Mucosa of descending colon (tissue), 3 donors: ENCODE results near the gene ERGIC1. TPM values are rescaled to one million over a fixed set of nuclear protein-coding genes. Genes with fewer than 3 reads are reported as not detected.

ENCODE experiments used
- ATAC-seq: fragments of 200-7000 bp; cut with Tn5 transposase; one replicate; pipeline ENCODE4 v1.9.1; 2020; ENCODE audit warnings: mild to moderate bottlenecking, moderate library complexity
- DNase-seq, 3 donors: peaks; one replicate each; pipeline ENCODE4 v3.0.0-alpha.2; 2020
- H3K36me3 ChIP-seq: fragments of 200-600 bp; one replicate; pipeline ENCODE4 v1.8.0; 2021; ENCODE audit warnings: low read depth, mild to moderate bottlenecking
- H3K4me1 ChIP-seq: fragments of 200-600 bp; one replicate; pipeline ENCODE4 v1.8.0; 2021; ENCODE audit warnings: low read depth, mild to moderate bottlenecking
- H3K4me3 ChIP-seq: fragments of 200-600 bp; one replicate; pipeline ENCODE4 v1.8.0; 2021; ENCODE audit warnings: mild to moderate bottlenecking
- H3K9me3 ChIP-seq: fragments of 200-600 bp; one replicate; pipeline ENCODE4 v1.8.0; 2021; ENCODE audit warnings: mild to moderate bottlenecking
- CTCF ChIP-seq: fragments of 200-600 bp; IDR thresholded peaks from one replicate; pipeline ENCODE4 v1.8.0; 2022; ENCODE audit warnings: antibody characterized with exemption, mild to moderate bottlenecking
- intact Hi-C, 2 donors: fragments of 100-400 bp; cut with DNase I in 1 of 2; cut with micrococcal nuclease in 1 of 2; formaldehyde crosslinking; loops; one replicate each; pipeline versions ENCODE4 v1.11.0 to v1.11.1; 2022; cut with DNase I, micrococcal nuclease
- total RNA-seq, 3 donors: library from RNA; stranded (reverse); fragmentation: NEBNext Ultra II Directional in 2 of 3; extraction: Animal tissue kit (Norgen Biotek cat#: 25700) in 2 of 3; gene quantifications; one replicate each; pipeline versions ENCODE4 v1.2.1 to v1.2.4, GENCODE V29; 2021 to 2023
- donor health status: DM: no; HTN: no; CAD: no; lungs with moderate emphysema.
- donor health status: DM: no; HTN: no; CAD: no.
- donor health status: DM: no; HTN: yes; CAD: no.

ERGIC1 gene
- total RNA-seq, 3 donors from 2014 or later, result 153 to 222 (median 199) TPM

GRCh38 chr5:172834415-172835289 is 601 bp downstream of the ERGIC1 start:
- TF ChIP-seq CTCF, result no peak
- intact Hi-C loops, result no loop called here
- peaks cover 28% of the 10 kb centered on the region for H3K4me1 ChIP-seq
- no peaks in the 10 kb centered on the region for H3K36me3 ChIP-seq
- peak; percentile 12 for ATAC-seq
- peak overlapping the region; percentile 80 for H3K4me3 ChIP-seq
- H3K9me3 ChIP-seq, result no peaks in the 10 kb centered on the region
- DNase-seq, result peak; percentile 44 to 65 (median 62)

- TF ChIP-seq CTCF, result no peak
- Histone ChIP-seq H3K4me3 (peak overlapping the region; percentile 80), H3K4me1 (peaks cover 32% of the 10 kb centered on the region), H3K36me3 (no peaks in the 10 kb centered on the region), H3K9me3 (no peaks in the 10 kb centered on the region)
- ATAC-seq, result no peak
- DNase-seq, result no peak
- intact Hi-C loops, result no loop called here
These were observed 1.4 kb downstream of the ERGIC1 start for GRCh38 chr5:172835290-172835993.

GRCh38 chr5:172835994-172836356 is 1.9 kb downstream of the ERGIC1 start:
- Histone ChIP-seq H3K4me3 (no peak overlapping the region), H3K4me1 (peaks cover 35% of the 10 kb centered on the region), H3K36me3 (no peaks in the 10 kb centered on the region), H3K9me3 (no peaks in the 10 kb centered on the region)
- TF ChIP-seq CTCF, result no peak
- ATAC-seq (peak; percentile 6), DNase-seq (no peak)
- intact Hi-C loops, result no loop called here

DNA sequence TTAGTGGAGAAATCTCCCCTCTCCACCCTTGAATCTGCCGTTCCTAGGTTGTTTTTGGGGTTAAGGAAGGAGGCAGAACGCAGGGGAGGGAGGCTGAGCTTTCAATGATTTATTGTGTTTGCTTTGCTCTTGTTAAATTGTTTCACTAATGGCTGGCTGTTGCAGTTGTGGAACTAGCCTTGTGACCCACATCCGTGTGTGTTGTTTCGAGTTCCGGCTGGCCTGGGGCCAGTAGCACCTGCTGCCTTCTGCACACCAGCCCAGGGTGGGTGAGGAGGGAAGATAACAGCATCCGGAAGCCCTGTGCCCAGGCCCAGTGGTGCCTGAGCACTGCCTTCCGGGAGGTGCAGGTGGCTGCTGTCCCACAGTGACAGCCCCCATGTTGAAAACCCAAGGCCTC is 3.6 kb downstream of the ERGIC1 start:
- intact Hi-C loops, result no loop called here
- Histone ChIP-seq H3K4me3 (no peak overlapping the region), H3K9me3 (no peaks in the 10 kb centered on the region), H3K4me1 (peaks cover 35% of the 10 kb centered on the region), H3K36me3 (no peaks in the 10 kb centered on the region)
- DNase-seq (peak; percentile 95 to 96 (median 96)), ATAC-seq (peak; percentile 84)
- TF ChIP-seq CTCF, result no peak

- H3K36me3 ChIP-seq, result no peaks in the 10 kb centered on the region
- ATAC-seq, result no peak
- no peak for TF ChIP-seq CTCF
- H3K4me3 ChIP-seq, result no peak overlapping the region
- intact Hi-C loops, result no loop called here
- H3K4me1 ChIP-seq, result peaks cover 35% of the 10 kb centered on the region
- H3K9me3 ChIP-seq, result no peaks in the 10 kb centered on the region
- DNase-seq, result no peak
These were observed 4.3 kb downstream of the ERGIC1 start for GRCh38 chr5:172838151-172838875.
